IMR-90 (cell line): ENCODE data around the gene TMED4. TPM values are rescaled to one million over a fixed set of nuclear protein-coding genes. Genes with fewer than 3 reads are reported as not detected.

Experiments
- RFX5 ChIP-seq: IDR thresholded peaks from 2 replicates; pipeline ENCODE4 v1.8.0; 2012; ENCODE audit warnings: low read depth, mild to moderate bottlenecking, low read length, moderate library complexity
- polyA plus RNA-seq, 3 experiments: library from polyadenylated mRNA; depleted of rRNA; stranded (reverse); fragments of >200 nt; gene quantifications; 2 replicates each; pipeline ENCODE4 v1.2.3, GENCODE V29; 2012; ENCODE audit warnings: low replicate concordance in 1 of 3
- total RNA-seq: library from RNA; depleted of rRNA; stranded (reverse); fragments of >200 nt; gene quantifications from 2 replicates; pipeline ENCODE4 v1.2.3, GENCODE V29; 2012
- TF ChIP-seq, protein P1 (sequence below): conservative IDR thresholded peaks from 2 replicates; pipeline ENCODE4 v1.5.1; 2012; ENCODE audit warnings: mild to moderate bottlenecking, low read depth, low read length, improper control_type of control experiment
- TF ChIP-seq, protein P2 (sequence below): fragments of 150-350 bp; IDR thresholded peaks from 2 replicates; pipeline ENCODE4 v1.6.1; 2017; ENCODE audit warnings: mild to moderate bottlenecking, antibody characterized with exemption, low read length, low read depth

Gene TMED4
- total and polyA plus RNA-seq, 2 of the 4 experiments (the other 2 are of a cell fraction) = 58.6 to 92.7 TPM

DNA sequence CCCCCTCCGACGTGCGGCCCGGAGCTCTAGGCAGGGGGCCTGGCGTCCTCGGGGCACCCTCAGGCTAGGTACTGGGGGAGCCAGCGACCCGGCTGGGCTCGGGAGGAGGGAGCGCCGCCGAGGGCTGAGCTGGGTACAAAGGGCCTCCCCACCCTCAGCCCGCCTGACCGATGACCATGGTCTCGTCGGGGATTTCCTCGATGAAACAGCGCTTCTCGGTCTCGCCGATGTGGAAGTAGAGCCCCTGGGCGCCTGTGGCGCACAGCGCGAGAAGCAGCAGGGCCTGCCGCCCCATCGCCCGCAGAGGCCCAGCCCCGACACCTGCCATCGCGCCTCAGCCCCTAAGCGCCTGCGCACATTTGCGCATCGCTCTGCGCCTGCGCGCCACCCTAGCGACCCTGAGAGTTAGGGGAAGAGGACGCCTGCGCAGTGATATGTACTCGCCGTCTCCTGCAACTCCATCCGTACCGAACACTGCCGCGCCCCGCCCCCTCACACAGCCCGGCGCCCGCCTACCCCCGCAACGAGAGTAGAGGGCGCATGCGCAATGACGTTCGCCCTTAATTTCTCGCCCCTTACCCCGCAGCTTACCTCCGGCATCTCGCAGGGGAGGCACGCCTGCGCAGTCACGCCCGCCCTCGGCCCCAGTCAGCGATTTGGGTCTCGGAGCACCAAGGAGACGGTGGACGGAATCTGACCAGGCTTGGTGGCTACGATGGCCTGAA lies at the start of gene TMED4 (continued):
- TF ChIP-seq, protein P1, sequence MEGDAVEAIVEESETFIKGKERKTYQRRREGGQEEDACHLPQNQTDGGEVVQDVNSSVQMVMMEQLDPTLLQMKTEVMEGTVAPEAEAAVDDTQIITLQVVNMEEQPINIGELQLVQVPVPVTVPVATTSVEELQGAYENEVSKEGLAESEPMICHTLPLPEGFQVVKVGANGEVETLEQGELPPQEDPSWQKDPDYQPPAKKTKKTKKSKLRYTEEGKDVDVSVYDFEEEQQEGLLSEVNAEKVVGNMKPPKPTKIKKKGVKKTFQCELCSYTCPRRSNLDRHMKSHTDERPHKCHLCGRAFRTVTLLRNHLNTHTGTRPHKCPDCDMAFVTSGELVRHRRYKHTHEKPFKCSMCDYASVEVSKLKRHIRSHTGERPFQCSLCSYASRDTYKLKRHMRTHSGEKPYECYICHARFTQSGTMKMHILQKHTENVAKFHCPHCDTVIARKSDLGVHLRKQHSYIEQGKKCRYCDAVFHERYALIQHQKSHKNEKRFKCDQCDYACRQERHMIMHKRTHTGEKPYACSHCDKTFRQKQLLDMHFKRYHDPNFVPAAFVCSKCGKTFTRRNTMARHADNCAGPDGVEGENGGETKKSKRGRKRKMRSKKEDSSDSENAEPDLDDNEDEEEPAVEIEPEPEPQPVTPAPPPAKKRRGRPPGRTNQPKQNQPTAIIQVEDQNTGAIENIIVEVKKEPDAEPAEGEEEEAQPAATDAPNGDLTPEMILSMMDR = no peak
- no peak for TF ChIP-seq RFX5
- TF ChIP-seq, protein P2, sequence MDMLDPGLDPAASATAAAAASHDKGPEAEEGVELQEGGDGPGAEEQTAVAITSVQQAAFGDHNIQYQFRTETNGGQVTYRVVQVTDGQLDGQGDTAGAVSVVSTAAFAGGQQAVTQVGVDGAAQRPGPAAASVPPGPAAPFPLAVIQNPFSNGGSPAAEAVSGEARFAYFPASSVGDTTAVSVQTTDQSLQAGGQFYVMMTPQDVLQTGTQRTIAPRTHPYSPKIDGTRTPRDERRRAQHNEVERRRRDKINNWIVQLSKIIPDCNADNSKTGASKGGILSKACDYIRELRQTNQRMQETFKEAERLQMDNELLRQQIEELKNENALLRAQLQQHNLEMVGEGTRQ = no peak
